Measurements from ENCODE around the gene PTPRE. TPM values are rescaled to one million over a fixed set of nuclear protein-coding genes. Genes with fewer than 3 reads are reported as not detected.

Gene PTPRE
- total RNA-seq, 1 experiment from 2014 or later = 11.6 TPM

DNA sequence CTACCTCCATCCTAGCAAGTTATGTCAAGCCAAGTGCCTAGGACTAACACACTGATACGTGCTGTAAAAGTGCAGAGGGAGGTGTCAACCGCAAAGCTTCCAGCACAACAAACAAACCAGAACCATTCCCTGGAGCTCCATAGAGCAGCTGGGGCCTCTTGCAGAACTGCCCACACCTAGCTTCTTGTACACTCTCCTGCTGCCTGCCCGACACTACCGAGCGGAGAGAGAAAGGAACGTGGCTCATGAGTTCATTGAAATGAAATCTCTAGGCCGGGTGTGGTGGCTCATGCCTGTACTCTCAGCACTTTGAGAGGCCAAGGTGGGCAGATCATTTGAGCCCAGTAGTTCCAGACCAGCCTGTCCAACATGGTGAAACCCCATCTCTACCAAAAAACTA lies 145.8 kb downstream of the PTPRE start:
- BruUV-seq (replicated peaks) = no TSS peak
- ChIA-PET POLR2A (ENCODE audit: low non-redundant PET) (interaction anchor here (0.7 kb wide), 1 partner anchor 19 kb away, joined by 3 read pairs; no protein-coding TSS in a partner anchor), CTCF (no interaction called here)
- DNase-seq (ENCODE audit: low spot score) = no peak
- no peaks in the 10 kb centered on the region for H3K4me1 ChIP-seq (ENCODE audit: insufficient read depth, low read length, poor library complexity, severe bottlenecking)
- H3K27me3 ChIP-seq (replicated peaks; ENCODE audit: insufficient read depth, low read depth, low read length, poor library complexity) = no peaks in the 10 kb centered on the region
- H3K4me3 ChIP-seq (ENCODE audit: low read depth, low read length, poor library complexity, severe bottlenecking) = no peak overlapping the region
- no peak for TF ChIP-seq EZH2 (IDR thresholded peaks at IDR 0.05; ENCODE audit: borderline replicate concordance, low read depth, low read length, poor library complexity, severe bottlenecking)
- TF ChIP-seq, protein P1, sequence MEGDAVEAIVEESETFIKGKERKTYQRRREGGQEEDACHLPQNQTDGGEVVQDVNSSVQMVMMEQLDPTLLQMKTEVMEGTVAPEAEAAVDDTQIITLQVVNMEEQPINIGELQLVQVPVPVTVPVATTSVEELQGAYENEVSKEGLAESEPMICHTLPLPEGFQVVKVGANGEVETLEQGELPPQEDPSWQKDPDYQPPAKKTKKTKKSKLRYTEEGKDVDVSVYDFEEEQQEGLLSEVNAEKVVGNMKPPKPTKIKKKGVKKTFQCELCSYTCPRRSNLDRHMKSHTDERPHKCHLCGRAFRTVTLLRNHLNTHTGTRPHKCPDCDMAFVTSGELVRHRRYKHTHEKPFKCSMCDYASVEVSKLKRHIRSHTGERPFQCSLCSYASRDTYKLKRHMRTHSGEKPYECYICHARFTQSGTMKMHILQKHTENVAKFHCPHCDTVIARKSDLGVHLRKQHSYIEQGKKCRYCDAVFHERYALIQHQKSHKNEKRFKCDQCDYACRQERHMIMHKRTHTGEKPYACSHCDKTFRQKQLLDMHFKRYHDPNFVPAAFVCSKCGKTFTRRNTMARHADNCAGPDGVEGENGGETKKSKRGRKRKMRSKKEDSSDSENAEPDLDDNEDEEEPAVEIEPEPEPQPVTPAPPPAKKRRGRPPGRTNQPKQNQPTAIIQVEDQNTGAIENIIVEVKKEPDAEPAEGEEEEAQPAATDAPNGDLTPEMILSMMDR (conservative IDR thresholded peaks at IDR 0.05; ENCODE audit: low read depth, low read length) = no peak
- no peaks in the 10 kb centered on the region for H3K36me3 ChIP-seq (ENCODE audit: insufficient read depth, low read length, poor library complexity, severe bottlenecking)
- H3K9me3 ChIP-seq (ENCODE audit: low read depth, low read length, poor library complexity, severe bottlenecking) = no peaks in the 10 kb centered on the region
- intact Hi-C loops (cut with micrococcal nuclease; ENCODE audit: unreplicated experiment) = no loop called here
- H3K27ac ChIP-seq (ENCODE audit: low read depth, low read length, poor library complexity, severe bottlenecking) = no peak overlapping the region

DNA sequence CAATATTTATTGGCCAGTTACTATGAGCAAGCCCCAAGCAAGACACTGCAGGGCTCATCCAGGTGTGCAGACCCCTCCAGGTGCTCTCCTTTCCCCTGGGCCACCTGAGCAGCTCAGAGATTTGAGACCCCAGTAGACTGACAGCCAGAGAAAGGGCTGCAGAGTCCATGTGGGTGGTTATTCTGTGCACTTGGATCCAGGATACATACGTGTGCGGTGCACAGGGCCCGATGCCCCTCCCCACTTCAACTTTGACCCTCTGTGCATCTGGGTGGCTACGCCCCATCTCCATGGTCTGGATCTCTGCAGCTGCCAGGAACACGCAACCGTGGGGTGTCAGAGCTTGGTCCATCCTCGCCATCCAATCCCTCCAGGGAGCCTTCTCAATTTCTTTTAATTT lies 146.5 kb downstream of the PTPRE start:
- ChIA-PET CTCF (no interaction called here), POLR2A (ENCODE audit: low non-redundant PET) (interaction anchor here (0.7 kb wide), 1 partner anchor 19 kb away, joined by 3 read pairs; no protein-coding TSS in a partner anchor)
- Histone ChIP-seq H3K4me1 (ENCODE audit: insufficient read depth, low read length, poor library complexity, severe bottlenecking) (no peaks in the 10 kb centered on the region), H3K4me3 (ENCODE audit: low read depth, low read length, poor library complexity, severe bottlenecking) (no peak overlapping the region), H3K27me3 (replicated peaks; ENCODE audit: insufficient read depth, low read depth, low read length, poor library complexity) (no peaks in the 10 kb centered on the region), H3K36me3 (ENCODE audit: insufficient read depth, low read length, poor library complexity, severe bottlenecking) (no peaks in the 10 kb centered on the region), H3K27ac (ENCODE audit: low read depth, low read length, poor library complexity, severe bottlenecking) (no peak overlapping the region), H3K9me3 (ENCODE audit: low read depth, low read length, poor library complexity, severe bottlenecking) (no peaks in the 10 kb centered on the region)
- no TSS peak for BruUV-seq (replicated peaks)
- intact Hi-C loops (cut with micrococcal nuclease; ENCODE audit: unreplicated experiment) = no loop called here
- TF ChIP-seq, protein P1 (conservative IDR thresholded peaks at IDR 0.05; ENCODE audit: low read depth, low read length) = no peak
- no peak for TF ChIP-seq EZH2 (IDR thresholded peaks at IDR 0.05; ENCODE audit: borderline replicate concordance, low read depth, low read length, poor library complexity, severe bottlenecking)
- no peak for DNase-seq (ENCODE audit: low spot score)

DNA sequence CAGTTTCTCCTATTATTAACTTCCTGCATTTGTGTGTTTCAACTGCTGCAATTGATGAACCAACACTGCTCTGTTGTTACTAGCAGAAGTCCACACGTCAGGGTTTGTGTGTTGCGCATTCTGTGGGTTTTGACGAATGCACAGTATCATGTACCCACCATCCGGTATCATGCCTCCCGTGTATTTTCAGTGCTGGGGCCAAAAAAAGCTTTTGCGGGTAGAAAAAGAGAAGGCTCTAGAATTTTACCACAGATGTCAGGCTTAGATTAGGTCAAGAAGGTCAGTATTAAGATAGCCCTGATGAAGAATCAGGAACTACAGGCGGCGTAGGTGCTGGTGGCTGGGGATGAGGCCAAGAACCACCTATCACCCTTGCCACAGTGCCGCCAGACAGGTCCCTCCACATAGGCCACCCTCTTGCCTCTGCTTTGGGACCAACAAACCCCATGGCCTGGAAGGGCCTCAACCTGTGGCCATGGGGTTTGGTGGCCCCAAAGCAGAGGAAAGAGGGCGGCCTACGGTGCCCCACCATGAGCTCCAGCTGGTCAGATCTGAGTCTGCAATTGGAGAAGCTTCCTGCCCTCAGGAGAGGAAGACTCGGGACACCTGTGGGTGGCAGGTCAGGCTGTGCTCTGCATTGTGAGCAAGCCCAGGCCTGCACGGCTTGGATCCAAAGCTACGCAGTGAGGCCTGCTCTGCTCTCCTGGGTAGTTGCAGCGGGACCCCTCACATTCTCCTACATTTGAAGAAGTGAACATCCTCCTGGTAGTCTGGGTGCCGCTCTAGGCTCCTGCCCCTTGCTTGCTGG lies 147.5 kb downstream of the PTPRE start:
- TF ChIP-seq, protein P1 (conservative IDR thresholded peaks at IDR 0.05; ENCODE audit: low read depth, low read length) = no peak
- no peak for TF ChIP-seq EZH2 (IDR thresholded peaks at IDR 0.05; ENCODE audit: borderline replicate concordance, low read depth, low read length, poor library complexity, severe bottlenecking)
- DNase-seq (ENCODE audit: low spot score) = no peak
- CTCF ChIA-PET = no interaction called here
- H3K27me3 ChIP-seq (replicated peaks; ENCODE audit: insufficient read depth, low read depth, low read length, poor library complexity) = no peaks in the 10 kb centered on the region
- no peaks in the 10 kb centered on the region for H3K9me3 ChIP-seq (ENCODE audit: low read depth, low read length, poor library complexity, severe bottlenecking)
- intact Hi-C loops (cut with micrococcal nuclease; ENCODE audit: unreplicated experiment) = no loop called here
- H3K36me3 ChIP-seq (ENCODE audit: insufficient read depth, low read length, poor library complexity, severe bottlenecking) = no peaks in the 10 kb centered on the region
- no peak overlapping the region for H3K27ac ChIP-seq (ENCODE audit: low read depth, low read length, poor library complexity, severe bottlenecking)
- BruUV-seq (replicated peaks) = no TSS peak
- POLR2A ChIA-PET (ENCODE audit: low non-redundant PET) = no interaction called here
- no peaks in the 10 kb centered on the region for H3K4me1 ChIP-seq (ENCODE audit: insufficient read depth, low read length, poor library complexity, severe bottlenecking)
- H3K4me3 ChIP-seq (ENCODE audit: low read depth, low read length, poor library complexity, severe bottlenecking) = no peak overlapping the region

Measured in A673 (cell line).